Activated CD4-positive, alpha-beta T cell treated with anti-CD3 and anti-CD28 coated beads, Interleukin-2, amount 10 ng/mL, durations not matched to agents 24 days and 14 days (primary cell): ENCODE data around the gene PLCB1. TPM values are rescaled to one million over a fixed set of nuclear protein-coding genes. Genes with fewer than 3 reads are reported as not detected.
"Not testable (repeated sequence)": the region's sequence is repeated elsewhere in the genome, so short reads cannot be mapped to it uniquely, and the experiment has no call there.

ENCODE experiments used
- DNase-seq: peaks from one replicate; pipeline ENCODE4 v3.0.0; 2022
- H3K27ac Mint-ChIP-seq: one replicate; pipeline ENCODE4 v1.8.0; 2022; ENCODE audit warnings: mild to moderate bottlenecking, mixed read lengths
- H3K27me3 Mint-ChIP-seq: one replicate; pipeline ENCODE4 v1.8.0; 2022; ENCODE audit warnings: mixed read lengths
- H3K36me3 Mint-ChIP-seq: one replicate; pipeline ENCODE4 v1.8.0; 2022; ENCODE audit warnings: low read depth, mild to moderate bottlenecking, mixed read lengths
- H3K4me1 Mint-ChIP-seq: one replicate; pipeline ENCODE4 v1.8.0; 2021; ENCODE audit warnings: mixed read lengths
- H3K4me3 Mint-ChIP-seq: one replicate; pipeline ENCODE4 v1.8.0; 2022; ENCODE audit warnings: mild to moderate bottlenecking, moderate library complexity, mixed read lengths
- H3K9me3 Mint-ChIP-seq: one replicate; pipeline ENCODE4 v1.8.0; 2021; ENCODE audit warnings: mixed read lengths
- intact Hi-C: fragments of 100-400 bp; cut with micrococcal nuclease; formaldehyde crosslinking; loops from one replicate; pipeline ENCODE4 v1.15.1; 2023
- total RNA-seq: library from RNA; stranded (reverse); gene quantifications from 2 replicates; pipeline ENCODE4 v1.2.3, GENCODE V29; 2022

The PLCB1 gene
- total RNA-seq, 1 donor from 2014 or later: 1.2 TPM

- H3K27me3 Mint-ChIP-seq: no peaks in the 10 kb centered on the region
- H3K36me3 Mint-ChIP-seq: no peaks in the 10 kb centered on the region
- no peak overlapping the region for H3K4me3 Mint-ChIP-seq
- H3K9me3 Mint-ChIP-seq: no peaks in the 10 kb centered on the region
- no peak overlapping the region for H3K27ac Mint-ChIP-seq
- intact Hi-C loops: no loop called here
- peaks cover 3% of the 10 kb centered on the region for H3K4me1 Mint-ChIP-seq
- DNase-seq: no peak
These were observed 669.6 kb downstream of the PLCB1 start for GRCh38 chr20:8801686-8802085.

- Mint-ChIP-seq H3K36me3 (no peaks in the 10 kb centered on the region), H3K27me3 (no peaks in the 10 kb centered on the region), H3K4me1 (peaks cover 3% of the 10 kb centered on the region), H3K4me3 (no peak overlapping the region), H3K9me3 (no peaks in the 10 kb centered on the region), H3K27ac (no peak overlapping the region)
- no peak for DNase-seq
- intact Hi-C loops: no loop called here
These were observed 671.0 kb downstream of the PLCB1 start for GRCh38 chr20:8803065-8803464.

GRCh38 chr20:8803941-8804340 lies 671.9 kb downstream of the PLCB1 start:
- Mint-ChIP-seq H3K27me3 (no peaks in the 10 kb centered on the region), H3K36me3 (no peaks in the 10 kb centered on the region), H3K4me3 (no peak overlapping the region), H3K27ac (no peak overlapping the region), H3K9me3 (no peaks in the 10 kb centered on the region), H3K4me1 (peaks cover 3% of the 10 kb centered on the region)
- intact Hi-C loops: no loop called here
- DNase-seq: no peak

GRCh38 chr20:8805737-8806442 lies 673.8 kb downstream of the PLCB1 start:
- intact Hi-C loops: no loop called here
- Mint-ChIP-seq H3K9me3 (no peaks in the 10 kb centered on the region), H3K27ac (no peak overlapping the region), H3K27me3 (no peaks in the 10 kb centered on the region), H3K4me3 (no peak overlapping the region), H3K4me1 (peaks cover 3% of the 10 kb centered on the region), H3K36me3 (no peaks in the 10 kb centered on the region)
- DNase-seq: no peak

GRCh38 chr20:8807480-8808201 lies 675.6 kb downstream of the PLCB1 start:
- Mint-ChIP-seq H3K27ac (no peak overlapping the region), H3K4me1 (peaks cover 3% of the 10 kb centered on the region), H3K4me3 (no peak overlapping the region), H3K36me3 (no peaks in the 10 kb centered on the region), H3K9me3 (no peaks in the 10 kb centered on the region), H3K27me3 (no peaks in the 10 kb centered on the region)
- no peak for DNase-seq
- intact Hi-C loops: no loop called here

- no peak for DNase-seq
These were observed 676.1 kb downstream of the PLCB1 start for GRCh38 chr20:8808202-8808535.

GRCh38 chr20:8809107-8809953 lies 677.3 kb downstream of the PLCB1 start:
- no peaks in the 10 kb centered on the region for H3K27me3 Mint-ChIP-seq
- no peaks in the 10 kb centered on the region for H3K36me3 Mint-ChIP-seq
- intact Hi-C loops: no loop called here
- H3K4me3 Mint-ChIP-seq: no peak overlapping the region
- peaks cover 3% of the 10 kb centered on the region for H3K4me1 Mint-ChIP-seq
- no peaks in the 10 kb centered on the region for H3K9me3 Mint-ChIP-seq
- DNase-seq: no peak
- no peak overlapping the region for H3K27ac Mint-ChIP-seq

More at GRCh38 chr20:8808202-8808535, 676.1 kb downstream of the PLCB1 start:
- no peak overlapping the region for H3K27ac Mint-ChIP-seq
- no peak overlapping the region for H3K4me3 Mint-ChIP-seq
- no peaks in the 10 kb centered on the region for H3K36me3 Mint-ChIP-seq
- H3K4me1 Mint-ChIP-seq: peaks cover 3% of the 10 kb centered on the region
- H3K9me3 Mint-ChIP-seq: no peaks in the 10 kb centered on the region
- no peaks in the 10 kb centered on the region for H3K27me3 Mint-ChIP-seq
- intact Hi-C loops: no loop called here

- intact Hi-C loops: no loop called here
- no peak overlapping the region for H3K27ac Mint-ChIP-seq
- no peaks in the 10 kb centered on the region for H3K9me3 Mint-ChIP-seq
- no peaks in the 10 kb centered on the region for H3K4me1 Mint-ChIP-seq
- H3K36me3 Mint-ChIP-seq: no peaks in the 10 kb centered on the region
- no peaks in the 10 kb centered on the region for H3K27me3 Mint-ChIP-seq
- no peak overlapping the region for H3K4me3 Mint-ChIP-seq
- DNase-seq: no peak
These were observed 679.9 kb downstream of the PLCB1 start for GRCh38 chr20:8811801-8812594.

GRCh38 chr20:8812817-8813216 lies 680.8 kb downstream of the PLCB1 start:
- Mint-ChIP-seq H3K27ac (no peak overlapping the region), H3K36me3 (no peaks in the 10 kb centered on the region), H3K9me3 (no peaks in the 10 kb centered on the region), H3K4me1 (no peaks in the 10 kb centered on the region), H3K27me3 (no peaks in the 10 kb centered on the region), H3K4me3 (no peak overlapping the region)
- intact Hi-C loops: no loop called here
- no peak for DNase-seq

GRCh38 chr20:8815208-8815607 lies 683.1 kb downstream of the PLCB1 start:
- no peaks in the 10 kb centered on the region for H3K9me3 Mint-ChIP-seq
- H3K4me3 Mint-ChIP-seq: no peak overlapping the region
- no peaks in the 10 kb centered on the region for H3K4me1 Mint-ChIP-seq
- H3K27ac Mint-ChIP-seq: no peak overlapping the region
- H3K36me3 Mint-ChIP-seq: no peaks in the 10 kb centered on the region
- intact Hi-C loops: no loop called here
- no peaks in the 10 kb centered on the region for H3K27me3 Mint-ChIP-seq
- no peak for DNase-seq

GRCh38 chr20:8829256-8829655 lies 697.2 kb downstream of the PLCB1 start:
- Mint-ChIP-seq H3K27me3 (no peaks in the 10 kb centered on the region), H3K36me3 (no peaks in the 10 kb centered on the region), H3K9me3 (no peaks in the 10 kb centered on the region), H3K27ac (no peak overlapping the region), H3K4me3 (no peak overlapping the region), H3K4me1 (no peaks in the 10 kb centered on the region)
- no peak for DNase-seq
- intact Hi-C loops: no loop called here

- H3K9me3 Mint-ChIP-seq, H3K4me3 Mint-ChIP-seq, H3K36me3 Mint-ChIP-seq, H3K4me1 Mint-ChIP-seq, DNase-seq, intact Hi-C loops, H3K27ac Mint-ChIP-seq, H3K27me3 Mint-ChIP-seq: not testable (repeated sequence)
These were observed 702.2 kb downstream of the PLCB1 start for GRCh38 chr20:8834294-8834693.

- H3K27me3 Mint-ChIP-seq: no peaks in the 10 kb centered on the region
- no peak for DNase-seq
- no peaks in the 10 kb centered on the region for H3K9me3 Mint-ChIP-seq
- intact Hi-C loops: no loop called here
- H3K4me1 Mint-ChIP-seq: no peaks in the 10 kb centered on the region
- H3K4me3 Mint-ChIP-seq: no peak overlapping the region
- H3K27ac Mint-ChIP-seq: no peak overlapping the region
- H3K36me3 Mint-ChIP-seq: no peaks in the 10 kb centered on the region
These were observed 702.8 kb downstream of the PLCB1 start for GRCh38 chr20:8834851-8835250.
